Activated CD4-positive, alpha-beta T cell treated with anti-CD3 and anti-CD28 coated beads, Interleukin-2, amount 50 U/mL, for 48 hours (primary cell): ENCODE results near the gene LIG3.
"Not testable (repeated sequence)": the region's sequence is repeated elsewhere in the genome, so short reads cannot be mapped to it uniquely, and the experiment has no call there.

ENCODE experiments used
- DNase-seq, 2 experiments: peaks; one replicate each; pipeline ENCODE4 v3.0.0-alpha.2; 2020

The LIG3 gene

DNA sequence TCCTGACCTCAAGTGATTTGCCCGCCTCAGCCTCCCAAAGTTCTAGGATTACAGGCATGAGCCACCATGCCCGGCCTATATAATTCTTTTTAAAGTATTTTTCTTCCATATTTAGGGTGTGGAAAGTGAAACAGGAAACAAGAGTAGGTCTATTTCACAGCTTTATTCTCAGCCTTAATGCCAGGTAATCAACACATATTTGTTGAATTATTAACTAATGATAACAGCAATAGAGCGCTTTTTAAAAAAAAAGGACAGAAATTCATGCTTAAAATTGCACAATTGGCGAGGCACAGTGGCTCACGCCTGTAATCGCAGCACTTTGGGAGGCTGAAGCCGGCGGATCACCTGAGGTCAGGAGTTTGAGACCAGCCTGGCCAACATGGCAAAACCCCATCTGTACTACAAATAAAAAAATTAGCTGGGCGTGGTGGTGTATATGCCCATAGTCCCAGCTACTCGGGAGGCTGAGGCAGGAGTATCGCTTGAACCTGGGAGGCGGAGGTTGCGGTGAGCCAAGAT, 65.2 kb downstream of the LIG3 start:
- DNase-seq = not testable (repeated sequence)

DNA sequence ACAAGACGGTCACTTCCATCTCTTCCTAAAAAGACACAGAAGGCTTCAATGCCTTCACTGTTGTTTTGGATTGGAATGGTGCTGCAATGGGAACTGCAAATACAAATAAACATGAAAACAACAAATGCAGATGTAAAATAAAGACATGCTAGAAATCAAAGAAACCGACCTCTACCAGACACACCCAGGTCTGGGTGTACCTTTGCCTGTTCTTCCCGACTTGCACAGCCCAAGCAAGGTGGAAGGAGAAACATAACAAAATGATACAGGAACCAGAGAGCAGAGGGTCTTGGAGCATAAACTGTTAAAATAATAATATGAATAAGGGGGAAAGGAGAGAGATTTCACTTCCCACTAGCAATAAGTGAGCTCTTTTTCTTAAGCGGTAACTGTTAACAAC, 65.9 kb downstream of the LIG3 start:
- DNase-seq = no peak

DNA sequence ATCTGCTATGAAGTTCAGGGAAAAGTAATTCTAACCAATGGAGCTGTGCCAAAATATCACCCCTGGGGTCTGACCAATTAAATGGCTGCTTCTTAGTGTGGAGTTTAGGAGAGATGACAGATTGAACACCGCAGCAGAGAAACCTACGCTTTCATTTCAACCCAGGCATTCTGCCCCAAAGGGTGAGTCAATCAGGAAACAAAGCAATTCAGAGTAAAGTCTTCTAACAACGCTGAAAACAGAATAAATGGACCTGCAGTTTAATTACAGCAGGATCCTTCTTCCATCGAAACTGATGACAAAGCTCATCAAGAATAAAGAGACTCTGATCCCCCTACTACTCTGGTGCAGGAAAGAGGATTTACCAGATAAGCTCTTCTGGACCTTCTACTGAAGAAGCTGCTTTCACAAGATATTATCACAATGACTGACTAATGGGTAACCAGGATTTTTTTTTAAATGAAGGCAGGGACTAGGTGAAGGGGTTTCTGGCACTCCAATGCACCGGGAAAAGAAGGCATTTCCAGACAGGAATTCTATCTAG, 66.5 kb downstream of the LIG3 start:
- peak; percentile 48 to 63 for DNase-seq

DNA sequence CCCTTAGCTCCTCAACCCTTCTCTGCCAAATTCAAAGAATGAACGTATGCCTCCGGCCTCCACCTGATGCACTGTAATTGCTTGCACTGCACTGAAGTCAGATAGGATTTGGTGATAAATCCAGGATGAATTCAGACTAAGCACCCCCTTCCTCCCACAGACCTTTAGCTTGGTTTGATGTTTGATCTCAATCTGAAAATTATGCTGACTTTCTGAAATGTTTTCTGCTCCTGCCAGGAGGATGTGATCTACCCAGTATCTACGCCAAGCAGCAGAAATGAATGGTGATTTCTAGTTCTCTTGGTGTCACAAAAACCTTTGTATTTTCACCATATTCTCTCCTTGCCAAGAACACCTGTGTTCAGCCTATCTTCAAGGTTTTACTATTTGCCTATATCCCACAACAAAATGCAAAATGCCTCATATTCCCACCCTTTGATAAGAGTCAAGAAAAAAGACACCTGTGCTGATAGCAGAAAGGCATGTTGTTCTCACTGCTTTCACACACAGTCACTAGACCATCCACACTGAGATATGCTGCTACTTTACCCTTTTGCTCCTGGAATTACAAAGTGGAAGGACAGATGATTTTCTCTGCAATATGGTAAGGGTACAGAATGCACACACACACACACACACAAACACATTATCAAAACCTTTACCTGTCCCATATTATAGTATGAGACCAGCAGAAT, 68.5 kb downstream of the LIG3 start:
- no peak for DNase-seq

DNA sequence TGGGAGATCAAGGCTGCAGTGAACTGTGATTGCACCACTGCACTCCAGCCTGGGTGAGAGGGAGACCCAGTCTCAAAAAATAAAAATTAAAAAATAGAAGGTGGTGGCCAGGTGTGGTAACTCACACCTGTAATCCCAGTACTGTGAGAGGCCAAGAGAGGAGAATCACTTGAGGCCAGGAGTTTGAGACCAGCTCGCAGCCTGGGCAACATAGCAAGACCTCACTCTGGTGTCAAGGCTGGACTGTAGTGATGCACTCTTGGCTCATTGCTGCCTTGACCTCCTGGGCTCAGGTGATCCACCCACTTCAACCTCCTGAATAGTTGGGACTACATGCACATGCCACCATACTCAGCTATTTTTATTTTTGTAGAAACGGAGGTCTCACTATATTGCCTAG, 69.9 kb downstream of the LIG3 start:
- no peak for DNase-seq

DNA sequence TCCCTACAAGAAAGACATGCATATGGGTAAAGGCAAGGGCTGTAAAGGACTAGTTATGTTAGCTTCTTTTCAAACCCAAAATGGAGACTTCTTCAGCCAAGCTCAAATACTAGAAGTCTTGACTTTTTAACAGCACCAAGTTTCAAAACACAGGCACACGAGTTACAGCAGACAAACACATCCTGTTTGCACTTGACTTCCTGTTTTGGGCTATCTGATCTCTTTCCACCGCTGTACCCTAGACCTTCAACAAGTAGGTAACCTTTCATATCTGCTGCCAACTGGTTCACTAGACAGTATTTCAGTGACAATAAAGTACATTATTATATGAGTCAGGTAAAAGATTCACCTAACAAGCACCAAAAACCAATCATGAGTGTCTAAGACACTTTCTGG, 70.9 kb downstream of the LIG3 start:
- DNase-seq = no peak

DNA sequence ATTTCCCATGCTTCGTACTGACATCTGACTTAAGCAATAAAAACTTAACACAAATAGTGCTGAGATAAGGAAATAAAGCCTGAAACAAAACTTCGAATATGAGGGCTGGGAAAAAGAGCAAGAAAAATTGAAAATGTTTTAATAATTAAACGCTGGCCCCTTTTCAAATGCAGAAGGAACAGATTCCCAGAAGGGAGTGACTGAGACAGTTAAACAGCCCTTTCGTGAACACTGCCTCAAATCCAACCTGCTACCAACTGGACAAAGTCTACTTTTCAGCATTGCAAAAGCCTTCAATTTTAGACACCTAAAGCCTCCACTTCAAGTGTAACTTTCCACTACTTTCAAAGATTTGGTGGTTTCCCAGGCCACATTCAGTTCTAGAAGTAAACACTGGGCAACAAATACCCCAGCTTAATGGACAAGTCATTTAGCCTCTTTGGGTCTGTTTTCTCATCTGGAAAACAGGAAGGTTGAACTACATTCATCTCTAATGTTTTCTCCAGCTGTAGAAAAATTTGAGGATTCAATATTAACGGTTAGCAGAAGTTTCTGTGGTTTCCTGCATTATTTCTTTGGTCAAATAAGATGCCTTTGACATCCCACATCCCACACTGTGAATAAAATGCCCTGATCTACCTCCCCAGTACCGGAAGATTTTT, 71.4 kb downstream of the LIG3 start:
- no peak for DNase-seq

DNA sequence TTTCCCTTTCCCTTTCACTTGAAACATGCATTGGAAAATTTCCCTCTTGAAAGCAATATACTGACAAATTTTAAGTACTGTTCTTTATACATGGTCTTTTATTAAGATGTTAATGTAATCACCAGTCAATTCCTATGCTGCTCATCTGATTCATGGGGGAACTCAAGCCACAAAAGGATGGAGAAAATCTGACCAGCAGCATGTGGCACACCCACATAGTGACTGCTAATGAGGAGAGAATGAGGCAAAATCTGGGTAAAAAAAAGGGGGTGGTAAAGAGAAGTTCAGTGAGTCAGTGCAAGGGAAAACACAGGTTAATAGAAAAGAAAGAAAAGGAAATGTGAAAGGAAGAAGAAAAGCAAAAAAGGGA, 71.9 kb downstream of the LIG3 start:
- no peak for DNase-seq

DNA sequence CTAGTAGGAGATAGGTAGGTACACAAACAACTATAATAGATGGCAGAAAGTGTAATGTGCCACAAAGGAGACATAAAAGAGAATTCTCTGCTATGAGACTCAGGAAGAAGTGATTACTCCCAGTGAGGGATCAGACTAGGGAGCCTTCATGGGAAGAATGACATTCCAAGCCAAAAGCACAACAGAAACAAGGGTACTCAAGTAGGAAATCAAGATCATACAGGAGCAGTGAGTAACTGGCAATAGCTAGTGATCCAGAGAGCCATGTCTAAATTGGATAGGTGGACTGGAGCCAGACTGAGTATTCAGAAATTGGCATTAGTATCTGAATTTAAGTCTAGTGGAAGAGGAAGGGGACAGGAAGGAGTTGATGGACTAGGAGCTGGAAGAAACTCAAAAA, 72.5 kb downstream of the LIG3 start:
- no peak for DNase-seq

DNA sequence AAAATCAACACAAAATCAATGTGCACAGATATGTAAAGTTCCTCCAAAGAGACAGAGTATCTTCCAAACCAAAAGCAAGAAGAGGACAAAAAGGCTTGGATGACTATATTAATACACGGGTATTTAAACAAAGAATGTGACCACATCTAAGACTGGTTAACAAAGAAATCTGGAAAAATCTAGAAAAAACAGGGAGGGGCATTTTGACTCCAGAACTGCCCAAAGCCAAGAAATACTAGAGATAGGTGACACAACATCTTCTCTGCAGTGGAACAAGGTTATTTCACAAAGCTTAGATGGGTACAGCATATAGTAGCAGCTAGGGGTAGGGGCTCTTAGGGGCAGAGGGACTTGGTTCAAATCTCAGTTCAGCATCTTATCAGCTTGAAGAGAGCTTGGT, 72.9 kb downstream of the LIG3 start:
- DNase-seq = no peak

DNA sequence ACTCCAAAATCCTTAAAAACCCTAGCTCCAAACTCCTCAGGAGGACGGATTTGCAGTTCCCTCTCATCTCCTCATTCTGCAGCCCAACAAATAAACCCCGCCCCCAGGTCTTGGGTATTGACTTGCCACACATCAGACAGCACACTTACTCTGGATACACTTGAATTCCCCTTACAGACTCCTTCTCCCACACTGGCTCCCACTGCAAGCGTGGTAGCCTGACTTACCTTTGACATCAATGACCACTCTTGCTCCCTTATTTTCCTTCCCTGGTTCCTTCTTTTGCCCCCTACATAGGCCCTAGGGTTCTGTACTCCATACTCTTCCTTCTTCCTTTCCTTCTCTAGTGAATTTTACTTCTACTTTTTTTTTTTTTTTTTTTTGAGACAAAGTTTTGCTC, 75.7 kb downstream of the LIG3 start:
- no peak for DNase-seq

DNA sequence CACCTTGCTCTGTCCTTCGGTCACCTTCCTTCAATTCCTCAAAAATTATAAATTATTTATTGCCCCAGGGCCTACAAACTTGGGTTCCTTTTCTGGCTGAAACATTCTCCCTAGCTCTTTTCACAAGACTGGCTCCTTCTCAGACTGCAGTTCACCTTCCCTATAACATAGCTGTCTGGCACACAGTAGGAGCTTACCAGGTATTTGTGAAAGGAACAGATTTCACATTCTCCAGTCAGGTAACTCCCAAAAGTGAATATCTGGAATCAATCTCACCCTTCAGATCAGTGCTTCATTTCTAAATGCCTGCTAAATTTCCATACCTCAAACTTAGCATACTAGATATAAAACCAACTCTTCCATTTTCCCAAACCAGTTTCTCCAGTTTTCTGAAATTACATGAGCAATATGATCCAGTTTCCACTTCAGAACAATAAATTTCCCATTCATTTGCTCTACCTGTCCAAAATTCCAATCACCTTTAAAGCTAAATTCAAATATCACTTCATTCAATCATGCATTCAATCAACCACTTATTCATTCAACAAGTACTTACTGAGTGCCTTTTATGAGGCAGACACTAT, 77.1 kb downstream of the LIG3 start:
- DNase-seq = no peak
